GM18867 (cell line): ENCODE measurements around the gene FSIP1.

ENCODE experiments used
- ATAC-seq: cut with Tn5 transposase; IDR thresholded peaks from one replicate; pipeline ENCODE4 v1.9.1; 2021; ENCODE audit warnings: mild to moderate bottlenecking, moderate library complexity; ENCODE audit not compliant: unreplicated experiment

The FSIP1 gene

GRCh38 chr15:39585871-39586301 is 196.8 kb downstream of the FSIP1 start:
- ATAC-seq: no peak

DNA sequence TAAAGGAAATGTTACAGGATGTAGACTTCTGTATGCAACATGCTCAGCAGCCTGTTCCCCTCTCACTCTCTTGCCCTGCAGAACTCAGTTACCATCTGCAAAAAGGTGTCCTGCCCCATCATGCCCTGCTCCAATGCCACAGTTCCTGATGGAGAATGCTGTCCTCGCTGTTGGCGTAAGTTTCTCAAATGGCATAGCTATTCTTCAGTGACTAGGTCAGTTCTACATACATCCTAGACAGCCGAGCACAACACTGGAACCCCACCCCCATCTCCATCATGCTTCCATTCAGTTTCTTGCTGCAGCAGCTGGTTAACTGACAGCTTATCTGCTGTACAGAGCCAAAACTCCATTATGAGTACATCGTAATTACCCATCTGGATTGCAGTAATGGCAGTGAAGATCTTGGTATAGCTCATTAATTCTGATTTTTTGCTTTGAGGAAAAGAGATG is 197.2 kb downstream of the FSIP1 start:
- ATAC-seq: no peak

DNA sequence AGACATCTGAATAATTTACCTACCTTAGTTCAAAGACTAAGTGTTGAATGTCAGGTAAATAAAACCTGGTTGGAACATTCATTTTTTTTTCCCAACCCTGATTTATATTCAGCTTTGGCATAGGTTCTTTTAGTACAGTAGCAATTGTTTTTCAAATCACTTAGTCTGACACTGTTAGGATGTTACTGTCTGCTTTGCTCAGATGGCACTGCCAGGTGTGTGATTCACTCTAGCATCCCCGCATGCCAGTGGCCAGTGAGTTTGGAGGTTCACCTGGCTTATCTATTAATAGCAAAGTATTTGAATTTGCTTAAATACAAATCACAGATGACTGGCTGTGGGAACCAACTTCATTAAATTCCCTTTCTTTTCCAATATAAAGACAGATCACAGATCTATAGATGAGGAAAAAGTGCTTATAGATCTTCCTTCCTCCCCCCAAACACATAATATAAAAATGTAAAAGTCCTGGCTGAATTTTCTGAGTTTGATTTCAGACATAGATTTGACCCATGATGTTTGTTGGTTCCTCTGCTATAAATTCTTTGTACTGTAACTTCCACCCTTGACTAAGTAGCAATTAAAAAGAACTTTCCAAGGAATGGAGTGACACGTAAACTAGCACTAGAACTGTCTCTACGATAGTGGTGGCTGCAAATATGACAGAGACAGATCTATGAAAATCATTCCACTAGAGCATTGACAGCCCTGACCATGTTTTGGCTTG is 197.8 kb downstream of the FSIP1 start:
- ATAC-seq: no peak

- ATAC-seq: no peak
Observed at GRCh38 chr15:39584266-39584659, 198.4 kb downstream of the FSIP1 start.

GRCh38 chr15:39583596-39584265 is 198.9 kb downstream of the FSIP1 start:
- no peak for ATAC-seq

- no peak for ATAC-seq
Observed at GRCh38 chr15:39582977-39583595, 199.6 kb downstream of the FSIP1 start.

DNA sequence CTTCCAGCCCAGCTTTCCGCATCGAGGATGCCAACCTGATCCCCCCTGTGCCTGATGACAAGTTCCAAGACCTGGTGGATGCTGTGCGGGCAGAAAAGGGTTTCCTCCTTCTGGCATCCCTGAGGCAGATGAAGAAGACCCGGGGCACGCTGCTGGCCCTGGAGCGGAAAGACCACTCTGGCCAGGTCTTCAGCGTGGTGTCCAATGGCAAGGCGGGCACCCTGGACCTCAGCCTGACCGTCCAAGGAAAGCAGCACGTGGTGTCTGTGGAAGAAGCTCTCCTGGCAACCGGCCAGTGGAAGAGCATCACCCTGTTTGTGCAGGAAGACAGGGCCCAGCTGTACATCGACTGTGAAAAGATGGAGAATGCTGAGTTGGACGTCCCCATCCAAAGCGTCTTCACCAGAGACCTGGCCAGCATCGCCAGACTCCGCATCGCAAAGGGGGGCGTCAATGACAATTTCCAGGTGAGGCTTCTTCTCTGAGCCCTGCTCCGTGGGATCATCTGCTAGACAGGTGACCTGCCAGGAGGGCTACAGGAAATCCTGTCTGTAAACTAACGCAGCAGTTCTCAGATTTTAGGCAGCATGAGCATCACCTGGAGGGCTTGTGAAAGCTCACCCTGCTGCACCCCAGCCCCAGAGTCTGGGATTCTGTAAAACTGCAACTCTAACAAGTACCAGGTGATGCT is 200.2 kb downstream of the FSIP1 start:
- no peak for ATAC-seq

DNA sequence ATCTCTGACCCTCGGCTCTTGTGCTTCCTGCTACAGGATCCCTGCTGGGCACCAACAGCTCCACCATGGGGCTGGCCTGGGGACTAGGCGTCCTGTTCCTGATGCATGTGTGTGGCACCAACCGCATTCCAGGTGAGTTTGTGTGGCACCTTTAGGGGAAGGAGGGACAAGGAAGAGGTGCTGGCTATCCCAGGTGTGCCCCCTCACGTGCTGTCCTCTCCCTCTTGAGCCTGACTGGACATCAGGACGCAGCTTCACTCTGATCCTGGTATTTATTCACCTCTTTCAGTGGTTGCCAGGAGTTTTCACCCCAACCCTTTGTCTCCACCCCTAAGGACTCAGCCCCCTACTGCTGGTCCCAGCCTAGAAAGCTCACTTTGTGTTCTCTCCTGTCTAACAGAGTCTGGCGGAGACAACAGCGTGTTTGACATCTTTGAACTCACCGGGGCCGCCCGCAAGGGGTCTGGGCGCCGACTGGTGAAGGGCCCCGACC is 200.8 kb downstream of the FSIP1 start:
- ATAC-seq: no peak

DNA sequence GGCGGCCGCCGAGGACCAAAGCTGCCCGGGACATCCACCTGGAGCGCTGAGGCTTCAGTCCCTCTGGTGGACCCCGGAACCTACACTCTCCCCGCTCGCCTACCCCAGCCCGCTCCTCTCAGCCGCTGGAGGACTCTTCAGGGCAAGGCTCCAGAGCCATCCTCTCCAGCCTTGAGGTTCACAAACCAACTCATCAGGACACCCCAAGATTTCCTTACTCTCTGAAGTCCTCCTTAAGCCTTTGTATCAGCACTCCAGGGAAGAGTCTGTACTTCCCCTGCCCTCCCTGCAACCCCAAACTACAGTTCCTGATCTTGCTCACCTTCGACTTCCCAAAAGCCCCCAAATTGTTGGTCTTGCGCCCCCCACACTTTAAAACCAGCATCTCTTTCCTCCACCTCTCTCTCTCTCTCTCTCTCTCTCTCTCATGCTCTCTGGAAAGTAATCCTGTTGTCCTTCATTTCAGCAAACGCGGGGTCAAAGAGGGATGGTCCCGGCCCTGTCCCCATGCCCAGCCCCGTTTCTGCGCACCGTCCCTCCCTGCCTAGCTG is 201.3 kb downstream of the FSIP1 start:
- no peak for ATAC-seq

- peak; percentile 23 for ATAC-seq
Observed at GRCh38 chr15:39580485-39581241, 202.0 kb downstream of the FSIP1 start, which contains the start of gene THBS1. Gene THBS1 (plus strand): TSS chr15:39581079. CDS start chr15:39581858, 779 bp downstream.

DNA sequence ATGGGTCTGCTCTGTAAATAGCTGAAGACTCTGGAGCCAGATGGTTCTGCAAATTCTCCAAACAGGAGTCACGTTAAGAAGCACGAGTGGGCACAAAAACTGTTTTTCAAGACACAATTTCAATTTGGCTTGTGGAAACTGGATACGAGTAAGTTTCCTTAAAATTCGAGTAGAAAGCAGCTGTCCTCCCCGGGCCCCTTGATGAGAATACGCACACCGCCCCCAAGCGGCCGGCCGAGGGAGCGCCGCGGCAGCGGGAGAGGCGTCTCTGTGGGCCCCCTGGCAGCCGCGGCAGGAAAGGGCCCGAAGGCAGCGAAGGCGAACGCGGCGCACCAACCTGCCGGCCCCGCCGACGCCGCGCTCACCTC is 202.5 kb downstream of the FSIP1 start:
- ATAC-seq: peak; percentile 82

DNA sequence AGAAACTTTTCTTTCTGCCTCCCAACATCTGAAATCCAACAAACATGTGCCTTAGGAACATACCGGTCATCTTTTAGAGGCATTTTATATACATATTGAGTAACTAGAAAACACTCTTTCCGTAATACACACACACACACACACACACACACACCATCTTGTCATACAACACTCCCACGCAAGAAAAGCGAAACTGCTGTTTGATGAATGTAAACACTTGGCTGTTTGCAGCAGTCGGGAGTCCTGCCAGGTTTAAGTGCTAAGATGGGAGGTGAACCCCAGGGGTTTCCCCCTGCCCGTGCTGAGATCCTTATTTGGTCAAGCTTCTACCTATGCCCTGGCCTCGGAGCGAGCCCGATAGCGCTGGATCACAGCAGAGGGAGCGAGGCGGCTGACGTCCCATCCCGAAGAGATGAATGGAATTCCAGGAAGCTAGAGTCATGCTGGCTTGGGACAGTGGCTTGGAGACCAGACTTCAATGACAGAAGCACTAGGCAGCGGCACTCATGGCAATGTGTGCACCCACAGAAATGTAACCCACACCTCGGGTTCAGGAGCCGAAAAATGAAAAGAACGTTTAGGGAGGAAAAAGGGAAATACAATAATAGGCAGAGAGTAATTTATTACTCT is 203.0 kb downstream of the FSIP1 start:
- ATAC-seq: no peak

DNA sequence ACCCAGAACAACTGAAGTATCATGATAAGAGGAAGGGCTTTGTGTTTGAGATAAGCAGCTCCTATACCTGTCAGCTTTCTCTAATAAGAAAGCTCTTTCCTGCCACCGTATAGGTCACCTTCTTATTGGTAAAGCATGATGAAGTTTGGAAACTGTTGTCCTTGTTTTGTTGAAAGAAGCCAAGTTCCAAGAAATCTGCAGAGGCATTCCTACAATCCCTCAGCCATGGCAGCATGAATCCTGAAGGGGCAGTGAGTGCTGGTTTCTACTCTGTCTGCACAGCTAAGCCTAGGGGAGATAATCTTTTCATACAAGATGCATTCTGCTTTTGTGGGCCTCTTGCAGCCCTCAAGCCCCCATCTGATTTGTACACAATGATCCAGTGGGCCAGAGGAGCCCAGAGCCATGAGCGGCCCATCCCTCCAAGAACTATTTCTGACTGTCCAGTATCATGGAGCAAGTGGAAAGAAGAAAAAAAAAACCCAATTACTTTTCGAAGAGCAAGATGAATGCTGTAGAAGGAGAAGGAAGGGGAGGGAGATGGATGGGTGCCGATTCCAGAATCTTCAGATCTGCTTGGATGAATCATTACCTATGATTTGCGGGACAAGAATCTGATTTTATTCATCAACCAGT is 203.7 kb downstream of the FSIP1 start:
- ATAC-seq: no peak

- no peak for ATAC-seq
Observed at GRCh38 chr15:39575180-39575579, 207.5 kb downstream of the FSIP1 start.

DNA sequence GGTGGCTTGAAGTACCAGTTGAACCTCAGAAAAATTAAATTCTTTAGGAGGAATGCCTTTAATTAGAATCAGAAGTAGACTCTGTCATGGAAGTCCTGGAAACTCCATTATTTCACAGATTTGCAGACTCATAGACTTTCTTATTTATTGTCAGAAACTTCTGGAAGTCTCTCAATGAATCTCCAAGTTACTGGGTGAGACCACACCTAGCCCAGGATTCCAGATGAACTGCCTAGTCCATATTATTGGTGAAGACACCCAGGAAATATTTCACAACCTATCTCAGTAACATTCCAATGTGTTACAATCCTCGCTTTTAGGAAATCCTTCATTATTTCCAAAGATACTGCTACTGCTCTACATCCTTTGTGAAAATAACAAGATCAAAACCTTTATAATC is 208.2 kb downstream of the FSIP1 start:
- ATAC-seq: no peak

DNA sequence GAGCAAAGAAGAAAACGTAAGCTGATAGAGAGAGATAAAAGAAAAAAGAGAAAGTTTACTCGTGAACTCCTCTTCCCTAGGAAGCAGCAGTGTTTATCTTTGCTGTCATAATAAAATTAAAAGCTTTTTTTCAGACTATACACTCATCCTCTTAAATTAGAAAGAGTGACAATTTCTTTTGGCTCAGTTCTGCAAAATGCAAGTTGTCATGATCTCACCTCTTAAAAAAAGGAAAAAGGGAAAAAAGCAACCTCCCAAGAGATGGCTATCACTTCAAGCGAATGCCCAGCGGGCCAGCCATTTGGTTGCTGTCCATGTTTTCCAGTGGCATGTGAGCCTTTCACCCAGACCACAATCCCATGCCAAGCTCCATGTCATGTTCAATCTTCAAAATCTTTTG is 208.8 kb downstream of the FSIP1 start:
- no peak for ATAC-seq

DNA sequence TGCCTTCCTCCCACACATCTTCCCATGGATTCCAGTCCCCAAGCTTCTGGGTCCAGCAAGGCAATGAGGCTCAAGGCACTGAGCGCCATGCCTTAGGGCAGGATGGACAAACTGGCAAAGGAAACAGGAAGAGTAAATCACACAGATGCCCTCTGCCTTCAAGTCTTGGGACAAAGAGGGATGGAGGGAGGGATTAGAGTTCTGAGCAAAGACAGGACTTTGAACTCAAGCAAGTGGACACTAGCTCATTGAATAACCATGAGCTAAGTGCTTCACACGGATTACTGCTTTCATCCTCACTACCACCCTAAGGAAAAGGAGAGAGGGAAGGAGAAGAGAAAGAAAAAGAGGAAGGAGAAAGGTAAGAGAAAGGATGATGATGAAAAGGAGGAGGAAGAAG is 209.4 kb downstream of the FSIP1 start:
- ATAC-seq: no peak

DNA sequence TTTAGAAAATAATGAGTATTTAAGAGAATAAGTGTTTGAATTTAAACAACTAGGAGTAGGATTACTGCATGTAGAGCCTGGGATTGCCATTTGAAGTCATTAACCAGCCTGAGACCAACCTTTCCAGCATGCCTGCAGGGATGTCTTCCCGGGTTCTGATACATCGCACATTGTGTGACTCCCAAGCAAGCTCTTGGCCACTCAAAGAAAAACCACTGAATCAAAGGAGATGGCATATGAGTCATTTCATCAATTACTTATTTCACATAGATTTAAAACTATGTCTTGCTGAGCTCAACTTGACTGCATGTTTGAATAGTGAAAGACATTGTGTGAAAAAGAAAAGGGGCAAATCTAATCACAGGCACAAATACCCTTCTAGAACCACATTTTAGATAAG is 216.8 kb downstream of the FSIP1 start:
- no peak for ATAC-seq

GRCh38 chr15:39564972-39565665 is 217.5 kb downstream of the FSIP1 start:
- ATAC-seq: no peak
